ENCODE results near the gene TMEM238. TPM values are rescaled to one million over a fixed set of nuclear protein-coding genes. Genes with fewer than 3 reads are reported as not detected.

Gene TMEM238
- total RNA-seq, 2 experiments from 2014 or later = 9.4 to 10.6 TPM

- no peaks in the 10 kb centered on the region for H3K27me3 Mint-ChIP-seq
- ATAC-seq = no peak
- no peak overlapping the region for H3K4me3 Mint-ChIP-seq
- no peaks in the 10 kb centered on the region for H3K9me3 Mint-ChIP-seq
- H3K4me1 Mint-ChIP-seq (ENCODE audit: low read depth) = peaks cover 28% of the 10 kb centered on the region
- DNase-seq = no peak
- peaks cover 23% of the 10 kb centered on the region for H3K36me3 Mint-ChIP-seq (ENCODE audit: low read depth)
- CTCF ChIA-PET = interaction anchor here (1.0 to 1.2 kb wide), 2 partner anchors 9 to 10 kb away, joined by 3 to 5 read pairs; partner anchors contain the start of gene TMEM238
- POLR2A ChIA-PET = interaction anchor here (0.6 to 3.2 kb wide), 8 partner anchors 7 to 17 kb away, joined by 3 to 32 read pairs (median 5); partner anchors contain the start of genes RPL28, TMEM238 and UBE2S
- TF ChIP-seq CTCF (IDR thresholded peaks at IDR 0.05) = no peak
- H3K27ac Mint-ChIP-seq = no peak overlapping the region
- intact Hi-C loops (cut with micrococcal nuclease) = no loop called here
These were observed 9.0 kb upstream of the TMEM238 start for GRCh38 chr19:55392820-55393761.

GRCh38 chr19:55391702-55392615, 7.9 kb upstream of the TMEM238 start:
- Mint-ChIP-seq H3K36me3 (ENCODE audit: low read depth) (peaks cover 34% of the 10 kb centered on the region), H3K4me1 (ENCODE audit: low read depth) (peaks cover 32% of the 10 kb centered on the region), H3K27ac (no peak overlapping the region), H3K9me3 (no peaks in the 10 kb centered on the region), H3K4me3 (no peak overlapping the region), H3K27me3 (no peaks in the 10 kb centered on the region)
- ATAC-seq = no peak
- POLR2A ChIA-PET = interaction anchor here (1.2 to 10.2 kb wide), 6 partner anchors 8 to 213 kb away, joined by 3 to 217 read pairs (median 5); partner anchors contain the start of genes TMEM238 and UBE2S
- DNase-seq = no peak
- no peak for TF ChIP-seq CTCF (IDR thresholded peaks at IDR 0.05)
- CTCF ChIA-PET = interaction anchor here (1.2 kb wide), 1 partner anchor 114 kb away, joined by 3 read pairs; no protein-coding TSS in a partner anchor
- intact Hi-C loops (cut with micrococcal nuclease) = no loop called here

- Mint-ChIP-seq H3K36me3 (ENCODE audit: low read depth) (peaks cover 41% of the 10 kb centered on the region), H3K9me3 (no peaks in the 10 kb centered on the region), H3K27me3 (no peaks in the 10 kb centered on the region), H3K27ac (no peak overlapping the region), H3K4me3 (no peak overlapping the region), H3K4me1 (ENCODE audit: low read depth) (peaks cover 34% of the 10 kb centered on the region)
- TF ChIP-seq CTCF (IDR thresholded peaks at IDR 0.05) = no peak
- CTCF ChIA-PET = interaction anchor here (1.2 kb wide), 1 partner anchor 113 kb away, joined by 3 read pairs; no protein-coding TSS in a partner anchor
- intact Hi-C loops (cut with micrococcal nuclease) = no loop called here
- no peak for ATAC-seq
- DNase-seq = no peak
- POLR2A ChIA-PET = interaction anchor here (1.2 to 10.2 kb wide), 5 partner anchors 8 to 213 kb away, joined by 3 to 217 read pairs (median 4); partner anchors contain the start of gene UBE2S
These were observed 7.1 kb upstream of the TMEM238 start for GRCh38 chr19:55391191-55391670.

- Mint-ChIP-seq H3K4me3 (no peak overlapping the region), H3K27me3 (no peaks in the 10 kb centered on the region), H3K36me3 (ENCODE audit: low read depth) (peaks cover 48% of the 10 kb centered on the region), H3K27ac (peak overlapping the region; percentile 46), H3K9me3 (no peaks in the 10 kb centered on the region), H3K4me1 (ENCODE audit: low read depth) (peaks cover 36% of the 10 kb centered on the region)
- intact Hi-C loops (cut with micrococcal nuclease) = no loop called here
- ATAC-seq = no peak
- CTCF ChIA-PET = interaction anchor here (1.2 kb wide), 1 partner anchor 113 kb away, joined by 3 read pairs; no protein-coding TSS in a partner anchor
- TF ChIP-seq CTCF (IDR thresholded peaks at IDR 0.05) = no peak
- POLR2A ChIA-PET = interaction anchor here (0.7 to 10.2 kb wide), 9 partner anchors 9 to 232 kb away, joined by 3 to 217 read pairs (median 4); partner anchors contain the start of gene UBE2S
- no peak for DNase-seq
These were observed 6.4 kb upstream of the TMEM238 start for GRCh38 chr19:55390461-55390880.
